M059J (cell line): ENCODE results near the gene RFTN1. TPM values are rescaled to one million over a fixed set of nuclear protein-coding genes. Genes with fewer than 3 reads are reported as not detected.

Experiments
- DNase-seq: peaks from one replicate; pipeline ENCODE4 v3.0.0-alpha.2; 2012; ENCODE audit warnings: low read depth
- total RNA-seq: library from RNA; depleted of rRNA; stranded (reverse); fragments of >200 nt; shearing (Covaris generic); gene quantifications from 2 replicates; pipeline ENCODE4 v1.2.3, GENCODE V29; 2014

RFTN1 gene
- total RNA-seq, 1 experiment from 2014 or later: 39.3 TPM

GRCh38 chr3:16529264-16529663 lies 15.8 kb upstream of the RFTN1 start:
- no peak for DNase-seq

DNA sequence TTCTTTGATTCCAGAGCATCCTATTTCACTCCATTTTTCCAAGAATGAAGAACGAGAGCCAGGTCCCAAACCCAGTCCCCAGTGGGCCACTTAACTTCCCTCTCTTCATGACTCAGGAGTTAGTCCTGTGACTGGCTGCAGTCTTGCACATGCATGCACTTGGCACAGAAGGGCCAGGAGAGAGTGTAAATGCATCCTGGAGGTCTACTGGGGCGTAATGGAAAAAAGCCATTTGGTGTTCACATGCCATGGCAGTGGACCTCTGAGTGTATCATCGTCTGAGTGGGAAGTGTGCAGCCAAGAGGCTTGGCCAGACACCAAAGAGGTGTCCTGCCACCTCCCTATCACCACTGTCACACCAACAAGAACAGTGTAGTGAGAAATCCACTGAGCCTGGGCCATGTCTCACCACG lies 15.1 kb upstream of the RFTN1 start:
- DNase-seq: no peak

DNA sequence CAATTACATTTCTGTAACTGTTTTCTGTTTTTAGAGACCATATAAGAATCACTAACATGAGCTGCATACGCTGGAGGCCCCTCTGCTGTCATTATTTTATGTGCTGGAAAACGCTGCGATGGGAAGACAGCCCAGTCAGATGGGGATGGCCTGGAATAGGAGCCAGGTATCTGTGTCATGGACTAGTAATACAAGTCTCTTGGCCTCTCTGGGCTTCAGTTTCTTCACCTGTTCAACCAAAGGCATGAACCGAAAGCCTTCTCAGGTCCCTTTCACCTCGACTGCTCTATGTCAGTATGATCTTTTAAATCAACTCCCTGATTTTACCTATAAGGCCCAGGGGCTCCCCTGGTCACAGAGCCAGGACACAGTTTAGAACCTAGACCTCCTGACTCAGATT lies 14.6 kb upstream of the RFTN1 start:
- DNase-seq: no peak

DNA sequence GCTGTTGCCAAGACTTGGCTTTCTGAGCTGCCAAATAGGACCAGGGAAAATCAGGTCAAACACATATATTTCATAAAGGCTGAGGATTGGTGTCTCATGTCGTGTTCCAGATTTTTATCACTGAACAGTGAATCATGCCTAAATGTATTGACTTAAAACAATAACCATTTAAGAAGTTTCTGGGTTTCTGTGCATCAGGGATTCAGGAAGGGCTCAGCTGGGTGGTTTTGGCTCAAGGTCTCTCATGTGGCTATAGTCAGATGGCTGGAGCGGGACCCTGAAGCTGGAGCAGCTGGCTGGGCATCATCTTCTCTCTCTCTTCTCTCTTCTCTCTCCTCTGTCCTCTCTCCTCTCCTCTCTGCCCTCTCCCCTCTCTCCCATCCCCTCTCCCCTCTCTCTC lies 10.7 kb upstream of the RFTN1 start:
- DNase-seq: no peak

GRCh38 chr3:16523778-16524177 lies 10.3 kb upstream of the RFTN1 start:
- peak; percentile 54 for DNase-seq

- no peak for DNase-seq
Measured at GRCh38 chr3:16522834-16523233, 9.3 kb upstream of the RFTN1 start.

GRCh38 chr3:16520970-16521881 lies 7.7 kb upstream of the RFTN1 start:
- DNase-seq: no peak

- DNase-seq: no peak
Measured at GRCh38 chr3:16520241-16520969, 6.9 kb upstream of the RFTN1 start.

GRCh38 chr3:16516695-16517481 lies 3.4 kb upstream of the RFTN1 start:
- peak; percentile 64 for DNase-seq

DNA sequence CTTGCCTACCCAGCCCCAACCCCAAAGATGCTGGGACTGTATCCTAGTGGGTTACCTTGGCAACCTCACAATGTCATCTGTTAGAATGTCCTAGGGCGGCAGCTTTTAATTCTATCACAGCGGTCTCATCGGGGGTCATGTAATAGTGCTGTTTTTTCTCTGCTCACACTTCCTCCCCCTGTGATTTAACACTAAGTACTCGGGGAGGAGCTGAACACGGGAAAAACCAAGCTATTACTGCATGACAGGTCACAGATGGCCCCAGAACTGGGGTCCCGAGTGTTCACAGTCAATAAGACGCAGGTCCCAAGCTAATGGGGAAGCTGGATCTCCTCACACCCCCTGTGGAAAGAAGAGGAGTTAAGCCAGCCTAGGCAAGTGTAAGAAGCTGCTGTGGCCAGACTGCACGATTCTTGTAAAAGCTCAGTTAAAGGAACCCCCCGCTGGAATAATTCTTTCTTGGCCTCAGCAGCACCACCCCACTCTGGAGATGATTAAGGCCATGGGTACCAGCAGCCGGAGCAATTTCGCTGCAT lies 2.5 kb upstream of the RFTN1 start:
- no peak for DNase-seq

DNA sequence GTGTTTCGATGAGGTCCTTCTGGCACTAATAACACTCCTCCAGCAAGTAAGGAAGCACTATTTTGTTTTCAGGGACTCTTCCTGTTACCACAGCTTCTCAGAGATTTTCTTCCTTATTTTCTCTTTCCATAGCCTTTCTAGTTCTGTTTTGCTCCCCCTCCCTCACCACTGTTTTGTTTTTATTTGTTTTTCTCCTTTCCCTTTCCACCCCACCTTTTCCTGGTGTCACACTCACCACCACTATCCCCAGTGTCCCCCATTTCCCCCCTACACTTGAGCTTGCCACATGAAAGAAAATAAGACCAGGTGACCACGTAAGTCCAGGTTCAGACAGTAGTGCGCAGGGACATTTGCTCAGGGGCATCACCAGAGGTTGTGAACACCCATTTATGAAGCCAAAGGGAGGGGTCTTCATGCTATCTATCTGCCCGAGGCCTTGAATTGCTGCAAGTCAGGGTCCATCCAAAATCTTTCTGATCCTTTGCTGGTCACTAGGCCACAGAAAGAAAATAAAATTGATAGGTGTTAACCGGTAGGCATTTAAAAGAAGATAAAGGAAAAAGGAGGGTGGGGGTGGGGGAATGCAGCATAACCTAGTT lies 1.4 kb upstream of the RFTN1 start:
- no peak for DNase-seq

- no peak for DNase-seq
Measured at GRCh38 chr3:16514021-16514700, 662 bp upstream of the RFTN1 start.

DNA sequence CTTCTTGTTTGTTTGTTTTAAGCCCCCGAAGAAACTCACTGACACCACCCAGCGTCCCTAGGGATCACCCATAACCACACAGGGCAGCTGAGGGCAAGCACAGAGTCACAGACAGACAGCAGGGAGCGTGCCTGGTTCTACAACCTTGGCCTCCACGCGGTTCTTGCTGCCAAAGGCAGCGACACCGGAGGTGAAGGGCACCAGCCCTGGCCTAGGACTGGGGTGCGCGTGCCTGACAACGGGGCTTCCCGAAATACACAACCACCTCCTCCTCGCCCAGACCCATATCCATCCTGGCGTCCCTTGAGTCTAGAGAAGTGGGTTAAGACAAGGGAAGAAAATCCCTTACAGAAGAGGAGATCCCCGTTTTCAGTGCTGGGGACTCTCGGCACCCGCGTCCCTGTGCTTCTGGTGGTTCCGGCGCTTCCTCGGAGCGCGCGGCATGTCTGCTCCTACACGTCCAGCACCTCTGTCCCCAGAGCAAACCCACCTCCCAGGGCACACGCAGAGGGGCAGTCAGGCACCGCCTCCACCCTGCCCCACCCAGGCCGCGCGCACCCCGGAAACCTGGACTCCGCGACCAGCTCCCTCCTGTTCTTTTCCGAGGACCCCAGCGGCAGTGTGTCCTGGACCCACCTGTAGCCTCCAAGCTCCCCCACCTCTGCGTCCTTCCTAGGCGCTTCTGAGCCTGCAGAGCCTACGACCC lies 911 bp downstream of the RFTN1 start:
- DNase-seq: no peak

GRCh38 chr3:16511681-16512434 lies 1.6 kb downstream of the RFTN1 start:
- DNase-seq: peak; percentile 88

DNA sequence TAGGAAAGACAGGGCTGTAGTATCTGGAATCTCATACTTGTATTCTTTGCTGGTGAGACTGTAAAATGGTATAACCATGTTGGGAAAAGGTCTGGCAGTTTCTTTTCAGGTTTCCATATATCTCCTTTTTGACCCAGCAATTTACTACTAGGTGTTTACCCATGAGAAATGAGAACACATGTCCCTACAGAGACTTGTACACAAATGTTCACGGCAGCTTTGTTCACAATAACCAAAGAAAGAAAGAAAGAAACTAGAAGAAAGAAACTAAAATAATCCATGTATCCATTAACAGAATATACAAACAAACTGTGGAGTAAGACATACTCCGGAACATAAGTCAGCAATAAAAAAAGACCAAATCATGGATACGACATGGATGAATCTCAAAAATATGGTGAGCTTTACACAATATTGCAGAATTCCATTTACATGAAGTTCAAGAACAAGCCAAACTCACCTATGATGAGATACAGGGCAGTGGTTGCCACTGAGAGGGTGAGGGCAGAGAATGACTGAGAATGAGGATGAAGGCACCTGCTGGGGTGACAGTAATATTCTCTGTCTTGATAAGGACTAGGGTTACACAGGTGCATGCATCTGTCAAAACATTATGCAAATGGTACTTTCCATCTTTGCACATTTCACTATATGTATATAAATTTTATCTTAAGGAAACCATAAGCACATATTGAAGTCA lies 2.7 kb downstream of the RFTN1 start:
- DNase-seq: no peak

DNA sequence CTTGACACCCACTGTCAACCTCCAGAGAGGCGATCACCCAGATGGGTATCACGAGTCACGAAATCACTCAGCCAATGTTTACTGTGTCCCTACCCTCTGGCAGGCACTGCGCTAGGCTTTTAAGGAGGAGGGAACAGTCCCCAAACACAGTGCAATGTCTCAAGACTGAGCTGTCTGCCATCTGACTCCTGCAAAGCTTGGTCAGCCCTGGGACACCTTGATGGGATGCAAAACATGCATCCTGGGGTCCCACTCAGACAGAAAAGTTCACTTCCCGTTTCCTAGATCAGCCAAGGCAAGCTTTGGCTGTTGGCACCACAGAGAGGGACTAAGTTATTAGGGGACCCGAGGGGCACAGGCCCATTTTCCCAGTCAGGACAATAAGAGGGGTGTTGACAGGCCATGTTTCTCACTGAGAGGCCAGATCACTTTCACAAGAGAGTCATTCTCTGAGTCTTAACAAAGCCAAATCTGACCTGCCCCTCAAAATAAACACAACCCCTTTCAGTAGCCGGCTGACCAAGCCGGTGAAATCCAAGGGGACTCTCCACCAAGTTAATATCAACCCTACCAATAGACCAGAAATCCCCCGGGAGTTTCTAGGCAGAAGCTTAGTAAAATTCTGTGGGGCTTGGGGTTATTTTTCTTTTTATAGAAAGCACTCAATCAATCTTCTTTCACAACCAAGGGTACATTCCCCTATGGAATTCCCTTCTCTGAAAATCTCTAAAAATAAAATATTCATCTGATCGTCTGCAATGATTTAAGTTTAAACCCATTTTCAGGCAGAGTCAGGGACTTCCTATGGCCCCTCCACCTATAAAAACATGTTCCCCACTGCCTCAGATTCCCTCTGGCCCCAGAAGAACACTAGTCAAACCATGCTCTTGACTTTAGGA lies 3.5 kb downstream of the RFTN1 start:
- DNase-seq: no peak

DNA sequence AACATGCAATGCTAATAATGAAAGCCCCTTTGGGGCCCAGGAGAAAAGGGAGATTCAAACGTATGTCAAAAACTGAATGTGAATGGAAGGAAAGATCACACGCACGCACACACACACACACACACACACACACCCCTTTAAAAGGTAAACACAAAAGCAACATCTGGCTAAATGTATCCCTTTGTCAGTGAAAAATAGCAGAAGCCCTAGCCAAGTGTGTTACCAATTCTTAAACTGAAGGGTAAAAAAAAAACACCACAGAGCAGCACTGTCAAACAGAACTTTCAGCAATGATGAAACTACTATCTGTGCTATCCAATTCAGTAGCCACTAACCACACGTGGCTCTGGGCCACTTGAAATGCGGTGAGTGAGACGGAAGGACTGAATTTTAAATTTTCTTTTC lies 4.9 kb downstream of the RFTN1 start:
- DNase-seq: no peak

DNA sequence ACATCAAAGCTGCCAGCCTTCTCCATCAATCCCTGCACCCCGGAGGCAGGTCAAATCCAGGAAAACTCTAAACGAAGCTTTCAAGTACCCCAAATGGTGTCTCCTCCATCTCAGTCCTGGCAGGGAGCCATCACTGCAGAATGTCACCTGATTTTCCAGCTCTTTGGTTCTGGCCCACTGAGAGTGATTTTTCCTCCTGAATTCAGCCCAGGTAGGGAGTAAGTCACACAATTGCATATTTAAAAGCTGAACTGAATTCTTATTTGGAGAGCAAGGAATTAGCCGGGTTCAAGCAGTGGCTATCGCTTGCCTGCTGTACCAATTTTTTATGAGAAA lies 5.3 kb downstream of the RFTN1 start:
- DNase-seq: no peak
